Upper lobe of left lung (tissue), 6 donors: ENCODE results near the gene MCTP2. TPM values are rescaled to one million over a fixed set of nuclear protein-coding genes. Genes with fewer than 3 reads are reported as not detected.
A peak's percentile ranks its signal among the peaks of the same experiment; 100 is the strongest.

Experiments used
- ATAC-seq, 2 donors: fragments of 200-7000 bp; cut with Tn5 transposase; one replicate each; pipeline ENCODE4 v1.9.1; 2022; ENCODE audit warnings: mild to moderate bottlenecking in 2 of 2, moderate library complexity in 2 of 2; ENCODE audit not compliant: low FRiP score in 2 of 2
- DNase-seq, 2 donors: peaks; one replicate each; pipeline ENCODE4 v3.0.0-alpha.2; 2019 to 2020
- H3K27ac ChIP-seq, 4 donors: fragments of 200-600 bp; sonication (generic); one replicate each; pipeline ENCODE4 v1.5.1; 2016 to 2019
- H3K27me3 ChIP-seq, 4 donors: fragments of 200-600 bp; sonication (generic); one replicate each; pipeline ENCODE4 v1.5.1; 2017 to 2019
- H3K36me3 ChIP-seq, 4 donors: fragments of 200-600 bp; sonication (generic); one replicate each; pipeline ENCODE4 v1.5.1; 2016 to 2019
- H3K4me1 ChIP-seq, 4 donors: fragments of 200-600 bp; sonication (generic); one replicate each; pipeline ENCODE4 v1.5.1; 2018 to 2019
- H3K4me3 ChIP-seq, 4 donors: fragments of 200-600 bp; sonication (generic); one replicate each; pipeline ENCODE4 v1.5.1; 2017 to 2019; ENCODE audit warnings: mild to moderate bottlenecking in 2 of 4, moderate library complexity in 1 of 4
- H3K9me3 ChIP-seq, 4 donors: fragments of 200-600 bp; sonication (generic); one replicate each; pipeline ENCODE4 v1.5.1; 2018 to 2019
- EP300 ChIP-seq, 4 donors: sonication (generic); formaldehyde crosslinking; IDR thresholded peaks; one replicate each; pipeline ENCODE4 v1.5.1; 2017; ENCODE audit warnings: antibody characterized with exemption in 4 of 4, control low read depth in 2 of 4
- POLR2A ChIP-seq, 4 donors: fragments of 450-650 bp; IDR thresholded peaks; one replicate each; pipeline ENCODE4 v1.5.1; 2016 to 2017; ENCODE audit warnings: antibody characterized with exemption in 4 of 4, mild to moderate bottlenecking in 2 of 4
- POLR2AphosphoS5 ChIP-seq, 2 donors: sonication (generic); formaldehyde crosslinking; IDR thresholded peaks; one replicate each; pipeline ENCODE4 v1.5.1; 2017; ENCODE audit warnings: antibody characterized with exemption in 2 of 2
- WGBS, 2 donors: methylation state at CpG; one replicate each; pipeline ENCODE4 v1.1.5; 2017 to 2018; 5-methylcytosine and 5-hydroxymethylcytosine counted together
- total RNA-seq, 6 donors: library from RNA; depleted of rRNA in 4 of 6; stranded (reverse); fragments of >200 nt in 4 of 6; gene quantifications; one replicate each; pipeline versions ENCODE4 v1.1.0 to v1.2.1, GENCODE V29; 2016 to 2021
- TF ChIP-seq, protein P1 (sequence below), 6 experiments: fragments of 450-650 bp in 4 of 6; fragments of 200-600 bp in 2 of 6; sonication (generic) in 2 of 6; IDR thresholded peaks; one replicate each; pipeline ENCODE4 v1.5.1; 2016 to 2019; ENCODE audit warnings: antibody characterized with exemption in 6 of 6
- donor health status: DM: no; HTN: no; CAD: no; lungs with moderate emphysema.
- donor health status: DM: no; HTN: yes; CAD: no; lungs with severe emphysema.

The MCTP2 gene
- total RNA-seq, 6 donors from 2014 or later = 33.4 to 64.8 (median 48.5) TPM

GRCh38 chr15:94306700-94307650 is 75.6 kb downstream of the MCTP2 start:
- no peak for ATAC-seq
- no peaks in the 10 kb centered on the region for H3K27me3 ChIP-seq

GRCh38 chr15:94312946-94313345 is 81.6 kb downstream of the MCTP2 start:
- H3K27me3 ChIP-seq = no peaks in the 10 kb centered on the region
- no peaks in the 10 kb centered on the region for H3K4me1 ChIP-seq
- no peak for TF ChIP-seq POLR2AphosphoS5 (IDR thresholded peaks at IDR 0.05)
- TF ChIP-seq POLR2A (IDR thresholded peaks at IDR 0.05) = no peak
- TF ChIP-seq, protein P1, sequence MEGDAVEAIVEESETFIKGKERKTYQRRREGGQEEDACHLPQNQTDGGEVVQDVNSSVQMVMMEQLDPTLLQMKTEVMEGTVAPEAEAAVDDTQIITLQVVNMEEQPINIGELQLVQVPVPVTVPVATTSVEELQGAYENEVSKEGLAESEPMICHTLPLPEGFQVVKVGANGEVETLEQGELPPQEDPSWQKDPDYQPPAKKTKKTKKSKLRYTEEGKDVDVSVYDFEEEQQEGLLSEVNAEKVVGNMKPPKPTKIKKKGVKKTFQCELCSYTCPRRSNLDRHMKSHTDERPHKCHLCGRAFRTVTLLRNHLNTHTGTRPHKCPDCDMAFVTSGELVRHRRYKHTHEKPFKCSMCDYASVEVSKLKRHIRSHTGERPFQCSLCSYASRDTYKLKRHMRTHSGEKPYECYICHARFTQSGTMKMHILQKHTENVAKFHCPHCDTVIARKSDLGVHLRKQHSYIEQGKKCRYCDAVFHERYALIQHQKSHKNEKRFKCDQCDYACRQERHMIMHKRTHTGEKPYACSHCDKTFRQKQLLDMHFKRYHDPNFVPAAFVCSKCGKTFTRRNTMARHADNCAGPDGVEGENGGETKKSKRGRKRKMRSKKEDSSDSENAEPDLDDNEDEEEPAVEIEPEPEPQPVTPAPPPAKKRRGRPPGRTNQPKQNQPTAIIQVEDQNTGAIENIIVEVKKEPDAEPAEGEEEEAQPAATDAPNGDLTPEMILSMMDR (IDR thresholded peaks at IDR 0.05) = no peak
- no peak for TF ChIP-seq EP300 (IDR thresholded peaks at IDR 0.05)
- 63 to 67% methylated on average over 4 to 5 of the region's 5 CpGs for WGBS, 2 donors
- H3K4me3 ChIP-seq = no peak overlapping the region
- H3K9me3 ChIP-seq = no peaks in the 10 kb centered on the region
- no peak overlapping the region for H3K27ac ChIP-seq
- no peak for DNase-seq
- peaks cover 0 to 23% (median 4%) of the 10 kb centered on the region in 4 donors for H3K36me3 ChIP-seq
- ATAC-seq = no peak

More at GRCh38 chr15:94306700-94307650, 75.6 kb downstream of the MCTP2 start:
- peaks cover 0 to 9% (median 0%) of the 10 kb centered on the region in 4 donors for H3K4me1 ChIP-seq
- peaks cover 0 to 2% (median 0%) of the 10 kb centered on the region in 4 donors for H3K36me3 ChIP-seq
- WGBS, 2 donors = 64 to 70% methylated on average over 13 of the region's 13 CpGs
- TF ChIP-seq, protein P1 (IDR thresholded peaks at IDR 0.05) = no peak
- TF ChIP-seq EP300 (IDR thresholded peaks at IDR 0.05) (no peak), POLR2AphosphoS5 (IDR thresholded peaks at IDR 0.05) (no peak), POLR2A (IDR thresholded peaks at IDR 0.05) (no peak)
- no peaks in the 10 kb centered on the region for H3K9me3 ChIP-seq
- no peak for DNase-seq
- no peak overlapping the region for H3K27ac ChIP-seq
- H3K4me3 ChIP-seq = no peak overlapping the region

DNA sequence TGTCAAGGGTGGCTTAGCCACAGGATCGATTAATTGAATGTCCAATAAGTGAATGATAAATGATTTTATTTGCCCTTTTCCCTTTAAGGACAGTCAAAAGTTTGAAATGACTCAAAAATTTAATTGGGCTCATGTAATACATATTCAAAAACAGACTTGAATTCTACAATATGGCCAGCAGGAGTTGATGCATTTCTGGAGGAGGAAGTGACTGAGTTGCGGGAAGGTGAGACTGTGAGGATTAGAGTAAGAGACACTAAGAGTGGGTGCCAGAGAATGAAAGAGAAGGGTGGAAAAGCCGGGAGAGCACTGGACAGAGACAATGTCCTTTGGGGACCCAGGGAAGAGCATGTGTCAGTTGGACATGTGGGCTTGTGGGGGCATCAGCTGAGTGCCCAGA is 83.3 kb downstream of the MCTP2 start:
- Histone ChIP-seq H3K27ac (no peak overlapping the region), H3K4me3 (no peak overlapping the region), H3K27me3 (no peaks in the 10 kb centered on the region), H3K9me3 (no peaks in the 10 kb centered on the region), H3K4me1 (no peaks in the 10 kb centered on the region), H3K36me3 (peaks cover 0 to 23% (median 4%) of the 10 kb centered on the region in 4 donors)
- no peak for TF ChIP-seq EP300 (IDR thresholded peaks at IDR 0.05)
- TF ChIP-seq POLR2AphosphoS5 (IDR thresholded peaks at IDR 0.05) = no peak
- TF ChIP-seq, protein P1 (IDR thresholded peaks at IDR 0.05) = no peak
- no peak for TF ChIP-seq POLR2A (IDR thresholded peaks at IDR 0.05)
- ATAC-seq = no peak
- DNase-seq = no peak
- WGBS, 2 donors = 88 to 89% methylated on average over 3 of the region's 3 CpGs

GRCh38 chr15:94317211-94317610 is 85.8 kb downstream of the MCTP2 start:
- no peaks in the 10 kb centered on the region for H3K9me3 ChIP-seq
- H3K27me3 ChIP-seq = no peaks in the 10 kb centered on the region
- 75 to 88% methylated on average over 5 of the region's 5 CpGs for WGBS, 2 donors
- TF ChIP-seq POLR2AphosphoS5 (IDR thresholded peaks at IDR 0.05) (no peak), POLR2A (IDR thresholded peaks at IDR 0.05) (no peak), EP300 (IDR thresholded peaks at IDR 0.05) (no peak)
- TF ChIP-seq, protein P1 (IDR thresholded peaks at IDR 0.05) = no peak
- H3K4me1 ChIP-seq = no peaks in the 10 kb centered on the region
- H3K36me3 ChIP-seq = peaks cover 0 to 23% (median 4%) of the 10 kb centered on the region in 4 donors
- peak in 1 of 2 donors; percentile 51 for ATAC-seq
- H3K4me3 ChIP-seq = no peak overlapping the region
- H3K27ac ChIP-seq = no peak overlapping the region
- no peak for DNase-seq
